ENCODE measurements around the gene RSPRY1.
A peak's percentile ranks its signal among the peaks of the same experiment; 100 is the strongest.

Gene RSPRY1

GRCh38 chr16:57169327-57169726, 16.8 kb upstream of the RSPRY1 start:
- no peak for TF ChIP-seq CTCF (IDR thresholded peaks at IDR 0.05; ENCODE audit: insufficient read depth, low read depth, low read length, missing control alignments)
- no peak overlapping the region for H3K4me3 ChIP-seq (ENCODE audit: low read depth, low read length)
- no peak for DNase-seq (ENCODE audit: low read depth)

- no peak for DNase-seq (ENCODE audit: low read depth)
- no peak for TF ChIP-seq CTCF (IDR thresholded peaks at IDR 0.05; ENCODE audit: insufficient read depth, low read depth, low read length, missing control alignments)
- no peak overlapping the region for H3K4me3 ChIP-seq (ENCODE audit: low read depth, low read length)
Observed at GRCh38 chr16:57172721-57173290, 13.3 kb upstream of the RSPRY1 start.

GRCh38 chr16:57175896-57176295, 10.2 kb upstream of the RSPRY1 start:
- H3K4me3 ChIP-seq (ENCODE audit: low read depth, low read length) = no peak overlapping the region
- DNase-seq (ENCODE audit: low read depth) = no peak
- no peak for TF ChIP-seq CTCF (IDR thresholded peaks at IDR 0.05; ENCODE audit: insufficient read depth, low read depth, low read length, missing control alignments)

GRCh38 chr16:57178196-57178595, 7.9 kb upstream of the RSPRY1 start:
- H3K4me3 ChIP-seq (ENCODE audit: low read depth, low read length) = no peak overlapping the region
- no peak for DNase-seq (ENCODE audit: low read depth)
- no peak for TF ChIP-seq CTCF (IDR thresholded peaks at IDR 0.05; ENCODE audit: insufficient read depth, low read depth, low read length, missing control alignments)

GRCh38 chr16:57178793-57179212, 7.3 kb upstream of the RSPRY1 start:
- no peak for DNase-seq (ENCODE audit: low read depth)
- no peak for TF ChIP-seq CTCF (IDR thresholded peaks at IDR 0.05; ENCODE audit: insufficient read depth, low read depth, low read length, missing control alignments)
- no peak overlapping the region for H3K4me3 ChIP-seq (ENCODE audit: low read depth, low read length)

GRCh38 chr16:57179215-57179828, 6.8 kb upstream of the RSPRY1 start:
- no peak for TF ChIP-seq CTCF (IDR thresholded peaks at IDR 0.05; ENCODE audit: insufficient read depth, low read depth, low read length, missing control alignments)
- no peak overlapping the region for H3K4me3 ChIP-seq (ENCODE audit: low read depth, low read length)
- no peak for DNase-seq (ENCODE audit: low read depth)

GRCh38 chr16:57184113-57184512, 2.0 kb upstream of the RSPRY1 start:
- peak overlapping the region; percentile 64 for H3K4me3 ChIP-seq (ENCODE audit: low read depth, low read length)
- no peak for DNase-seq (ENCODE audit: low read depth)
- no peak for TF ChIP-seq CTCF (IDR thresholded peaks at IDR 0.05; ENCODE audit: insufficient read depth, low read depth, low read length, missing control alignments)

Data from GM12865 (cell line).